Thyroid gland (tissue), 4 donors: ENCODE results near the gene MTMR2. TPM values are rescaled to one million over a fixed set of nuclear protein-coding genes. Genes with fewer than 3 reads are reported as not detected.
"Not testable (repeated sequence)": the region's sequence is repeated elsewhere in the genome, so short reads cannot be mapped to it uniquely, and the experiment has no call there.

Source experiments
- DNase-seq, 2 donors: peaks; one replicate each; pipeline ENCODE4 v3.0.0-alpha.2; 2019
- H3K27ac ChIP-seq, 3 donors: fragments of 200-600 bp; sonication (generic); 1 replicate in 2 of 3; 2 replicates in 1 of 3; pipeline ENCODE4 v1.5.1; 2016 to 2019; ENCODE audit warnings: mild to moderate bottlenecking in 1 of 3, moderate library complexity in 1 of 3
- H3K27me3 ChIP-seq: fragments of 200-600 bp; sonication (generic); one replicate; pipeline ENCODE4 v1.5.1; 2019
- H3K36me3 ChIP-seq, 2 donors: fragments of 200-600 bp; sonication (generic); one replicate each; pipeline ENCODE4 v1.5.1; 2016 to 2019
- H3K4me1 ChIP-seq, 2 donors: fragments of 200-600 bp; sonication (generic); one replicate each; pipeline ENCODE4 v1.5.1; 2017 to 2019
- H3K4me3 ChIP-seq, 3 donors: fragments of 200-600 bp; sonication (generic); replicated peaks in 1 of 3; 1 replicate in 2 of 3; 2 replicates in 1 of 3; pipeline ENCODE4 v1.5.1; 2016; ENCODE audit warnings: mild to moderate bottlenecking in 1 of 3
- H3K9me3 ChIP-seq: fragments of 200-600 bp; sonication (generic); one replicate; pipeline ENCODE4 v1.5.1; 2017
- CTCF ChIP-seq, 6 experiments: fragments of 200-600 bp in 3 of 6; fragments of 450-650 bp in 3 of 6; sonication (generic) in 3 of 6; IDR thresholded peaks; one replicate each; pipeline ENCODE4 v1.5.1; 2016 to 2019; ENCODE audit warnings: antibody characterized with exemption in 6 of 6, mild to moderate bottlenecking in 2 of 6, inconsistent platforms in 1 of 6, moderate library complexity in 1 of 6
- POLR2A ChIP-seq, 2 donors: fragments of 450-650 bp; IDR thresholded peaks; one replicate each; pipeline ENCODE4 v1.6.1; 2017; ENCODE audit warnings: antibody characterized with exemption in 2 of 2, mild to moderate bottlenecking in 2 of 2, moderate library complexity in 1 of 2
- WGBS, 2 donors: methylation state at CpG; one replicate each; pipeline ENCODE4 v1.1.5; 2017; 5-methylcytosine and 5-hydroxymethylcytosine counted together
- intact Hi-C: fragments of 100-400 bp; cut with DNase I; formaldehyde crosslinking; loops from one replicate; pipeline ENCODE4 v1.15.1; 2023
- total RNA-seq, 4 donors: library from RNA; depleted of rRNA; stranded (reverse); fragments of >200 nt; gene quantifications; one replicate each; pipeline ENCODE4 v1.2.3, GENCODE V29; 2016

MTMR2 gene
- total RNA-seq, 4 donors from 2014 or later, result 24.1 to 27.5 (median 27.0) TPM

GRCh38 chr11:95863486-95864140 is 60.3 kb downstream of the MTMR2 start:
- WGBS, 2 donors, result 92 to 94% methylated on average over 2 of the region's 2 CpGs
- TF ChIP-seq CTCF (IDR thresholded peaks at IDR 0.05) (no peak), POLR2A (IDR thresholded peaks at IDR 0.05) (no peak)
- H3K36me3 ChIP-seq, result no peaks in the 10 kb centered on the region
- no peak for DNase-seq
- H3K27me3 ChIP-seq, result no peaks in the 10 kb centered on the region
- H3K9me3 ChIP-seq, result no peaks in the 10 kb centered on the region
- H3K4me3 ChIP-seq, result no peak overlapping the region
- H3K27ac ChIP-seq, result no peak overlapping the region
- intact Hi-C loops, result no loop called here
- H3K4me1 ChIP-seq, result no peaks in the 10 kb centered on the region

- WGBS, 2 donors, result 96 to 97% methylated on average over 4 of the region's 4 CpGs
- H3K4me1 ChIP-seq, DNase-seq, H3K27me3 ChIP-seq, intact Hi-C loops, H3K27ac ChIP-seq, H3K9me3 ChIP-seq, H3K4me3 ChIP-seq, H3K36me3 ChIP-seq: not testable (repeated sequence)
Measured at GRCh38 chr11:95860024-95860423, 63.9 kb downstream of the MTMR2 start.

GRCh38 chr11:95854362-95854761 is 69.5 kb downstream of the MTMR2 start:
- H3K27me3 ChIP-seq, H3K4me1 ChIP-seq, intact Hi-C loops, H3K27ac ChIP-seq, H3K9me3 ChIP-seq, DNase-seq, H3K36me3 ChIP-seq, H3K4me3 ChIP-seq: not testable (repeated sequence)
- WGBS, 2 donors, result 82% methylated on average over 5 of the region's 5 CpGs

- Histone ChIP-seq H3K4me1 (peaks cover 0 to 9% of the 10 kb centered on the region in 2 donors), H3K27ac (no peak overlapping the region), H3K27me3 (no peaks in the 10 kb centered on the region), H3K4me3 (no peak overlapping the region), H3K36me3 (peaks cover 0 to 4% of the 10 kb centered on the region in 2 donors), H3K9me3 (no peaks in the 10 kb centered on the region)
- TF ChIP-seq CTCF (IDR thresholded peaks at IDR 0.05), result no peak
- no peak for TF ChIP-seq POLR2A (IDR thresholded peaks at IDR 0.05)
- intact Hi-C loops, result no loop called here
- WGBS, 2 donors, result 77 to 90% methylated on average over 2 of the region's 2 CpGs
- no peak for DNase-seq
Measured at GRCh38 chr11:95853862-95854261, 70.0 kb downstream of the MTMR2 start.

GRCh38 chr11:95853138-95853537 is 70.8 kb downstream of the MTMR2 start:
- H3K27ac ChIP-seq, result no peak overlapping the region
- intact Hi-C loops, result no loop called here
- DNase-seq, result no peak
- H3K36me3 ChIP-seq, result peaks cover 0 to 4% of the 10 kb centered on the region in 2 donors
- H3K4me1 ChIP-seq, result peaks cover 0 to 9% of the 10 kb centered on the region in 2 donors
- TF ChIP-seq POLR2A (IDR thresholded peaks at IDR 0.05) (no peak), CTCF (IDR thresholded peaks at IDR 0.05) (no peak)
- H3K4me3 ChIP-seq, result no peak overlapping the region
- no peaks in the 10 kb centered on the region for H3K27me3 ChIP-seq
- H3K9me3 ChIP-seq, result no peaks in the 10 kb centered on the region

- H3K27me3 ChIP-seq, result no peaks in the 10 kb centered on the region
- peaks cover 0 to 9% of the 10 kb centered on the region in 2 donors for H3K4me1 ChIP-seq
- H3K9me3 ChIP-seq, result no peaks in the 10 kb centered on the region
- intact Hi-C loops, result no loop called here
- no peak for DNase-seq
- TF ChIP-seq POLR2A (IDR thresholded peaks at IDR 0.05), result no peak
- peaks cover 1 to 5% of the 10 kb centered on the region in 2 donors for H3K36me3 ChIP-seq
- no peak overlapping the region for H3K4me3 ChIP-seq
- no peak overlapping the region for H3K27ac ChIP-seq
Measured at GRCh38 chr11:95850137-95850536, 73.8 kb downstream of the MTMR2 start.
